PC-9 (cell line): Measurements from ENCODE around the gene TTC39C. TPM values are rescaled to one million over a fixed set of nuclear protein-coding genes. Genes with fewer than 3 reads are reported as not detected.

ENCODE experiments used
- BruUV-seq: library from RNA; stranded (reverse); fragments of 400-500 nt; replicated peaks from 2 replicates; lab custom pipeline; 2021; lab: Mats Ljungman, UMichigan
- CTCF ChIA-PET: fragments of 300-600 bp; sonication (Branson Sonifier 250); formaldehyde crosslinking; loops from one replicate; lab custom pipeline; 2022; ENCODE audit warnings: antibody characterized with exemption; lab: Charles Lee
- POLR2A ChIA-PET: fragments of 300-600 bp; sonication (Branson Sonifier 250); formaldehyde crosslinking; loops from one replicate; lab custom pipeline; 2022; ENCODE audit warnings: antibody characterized with exemption; ENCODE audit not compliant: unreplicated experiment; lab: Charles Lee
- DNase-seq, 2 experiments: peaks; one replicate each; pipeline versions ENCODE4 v3.0.0 to v3.0.0-alpha.2; 2015 to 2022; ENCODE audit warnings: mixed read lengths in 1 of 2
- H2AFZ ChIP-seq: fragments of 200-600 bp; sonication (generic); 2 replicates; pipeline ENCODE4 v1.8.1; 2017; ENCODE audit warnings: antibody characterized with exemption
- H3F3A ChIP-seq: fragments of 200-600 bp; sonication (generic); 2 replicates; pipeline ENCODE4 v1.8.1; 2017; ENCODE audit warnings: antibody characterized with exemption, mild to moderate bottlenecking, low read depth; ENCODE audit not compliant: insufficient read depth
- H3K27ac ChIP-seq: fragments of 200-600 bp; sonication (generic); 2 replicates; pipeline ENCODE4 v1.6.1; 2016; ENCODE audit warnings: mixed run types
- H3K27me3 ChIP-seq: fragments of 200-600 bp; sonication (generic); 2 replicates; pipeline ENCODE4 v1.6.1; 2016; ENCODE audit warnings: low read depth, mixed run types; ENCODE audit not compliant: insufficient read depth
- H3K36me3 ChIP-seq: fragments of 200-600 bp; sonication (generic); 2 replicates; pipeline ENCODE4 v1.6.1; 2016; ENCODE audit warnings: low read depth, mixed run types
- H3K4me1 ChIP-seq: fragments of 200-600 bp; sonication (generic); replicated peaks from 2 replicates; pipeline ENCODE4 v1.6.1; 2016; ENCODE audit warnings: mixed run types; ENCODE audit not compliant: insufficient read depth
- H3K4me2 ChIP-seq: fragments of 200-600 bp; sonication (generic); 2 replicates; pipeline ENCODE4 v1.6.1; 2017; ENCODE audit warnings: mixed run types
- H3K4me3 ChIP-seq: fragments of 200-600 bp; sonication (generic); 2 replicates; pipeline ENCODE4 v1.6.1; 2016; ENCODE audit warnings: mixed run types
- H3K79me2 ChIP-seq: fragments of 200-600 bp; sonication (generic); 2 replicates; pipeline ENCODE4 v1.6.1; 2017; ENCODE audit warnings: low read depth, mixed run types
- H3K9me2 ChIP-seq: fragments of 200-600 bp; sonication (generic); 2 replicates; pipeline ENCODE4 v1.8.1; 2017; ENCODE audit warnings: mild to moderate bottlenecking; ENCODE audit not compliant: insufficient read depth
- H3K9me3 ChIP-seq: fragments of 200-600 bp; sonication (generic); 2 replicates; pipeline ENCODE4 v1.8.1; 2016; ENCODE audit warnings: low read depth; ENCODE audit not compliant: insufficient read depth
- H4K20me1 ChIP-seq: fragments of 200-600 bp; sonication (generic); 2 replicates; pipeline ENCODE4 v1.8.1; 2017; ENCODE audit not compliant: insufficient read depth
- EZH2 ChIP-seq: fragments of 200-600 bp; sonication (generic); IDR thresholded peaks from 2 replicates; pipeline ENCODE4 v1.8.0; 2017; ENCODE audit warnings: antibody characterized with exemption, low read depth
- intact Hi-C: fragments of 100-400 bp; cut with micrococcal nuclease; formaldehyde crosslinking; loops from one replicate; pipeline ENCODE4 v1.10.0; 2022; ENCODE audit not compliant: unreplicated experiment
- total RNA-seq: library from RNA; stranded (reverse); gene quantifications from 2 replicates; pipeline ENCODE4 v1.2.3, GENCODE V29; 2021
- TF ChIP-seq, protein P1 (sequence below): fragments of 200-600 bp; sonication (generic); conservative IDR thresholded peaks from 2 replicates; pipeline ENCODE4 v1.6.1; 2017; ENCODE audit warnings: mixed run types, antibody characterized with exemption, mild to moderate bottlenecking, moderate library complexity

The TTC39C gene
- total RNA-seq, 1 experiment from 2014 or later: 15.3 TPM

DNA sequence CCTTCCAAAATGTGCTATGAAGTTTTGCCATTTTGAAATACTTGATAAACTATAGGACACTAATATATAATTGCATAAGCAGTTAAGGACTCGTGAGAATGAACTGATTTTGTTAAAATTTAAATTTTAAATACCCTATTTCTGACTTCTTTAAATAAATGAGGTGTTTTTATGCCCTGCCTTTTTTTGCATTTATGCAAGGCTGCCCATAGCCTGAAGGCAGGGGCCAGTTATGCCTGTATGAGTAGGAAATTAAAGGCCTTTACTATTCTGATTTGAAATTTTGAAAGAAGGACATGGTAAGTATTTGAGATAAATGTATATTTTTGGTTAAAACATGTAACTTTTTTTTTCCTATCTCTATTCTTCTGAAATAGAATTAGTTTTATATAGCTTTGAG, 33.7 kb downstream of the TTC39C start:
- no TSS peak for BruUV-seq
- H3K4me3 ChIP-seq: no peak overlapping the region

DNA sequence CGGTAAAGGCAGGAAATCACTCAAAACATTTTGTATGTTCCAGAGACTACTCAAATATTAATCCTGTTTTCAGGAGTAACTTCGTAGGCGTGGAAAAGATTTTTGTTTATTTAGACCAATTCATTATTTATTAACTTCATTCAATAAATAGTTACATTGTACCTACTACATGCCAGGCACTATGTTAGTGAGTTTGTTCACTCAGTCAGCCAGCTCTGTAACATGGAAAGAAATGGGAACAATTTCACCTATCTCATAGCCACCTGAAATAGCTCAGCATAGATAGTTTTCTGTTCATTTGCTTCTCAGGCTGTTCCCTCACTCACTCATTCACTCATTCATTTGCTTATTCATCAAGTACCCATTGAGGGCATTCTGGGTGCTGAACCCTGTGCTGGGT, 34.6 kb downstream of the TTC39C start:
- H3K9me3 ChIP-seq: no peaks in the 10 kb centered on the region
- H3K4me3 ChIP-seq: no peak overlapping the region
- H3K4me1 ChIP-seq: peaks cover 18% of the 10 kb centered on the region
- TF ChIP-seq, protein P1, sequence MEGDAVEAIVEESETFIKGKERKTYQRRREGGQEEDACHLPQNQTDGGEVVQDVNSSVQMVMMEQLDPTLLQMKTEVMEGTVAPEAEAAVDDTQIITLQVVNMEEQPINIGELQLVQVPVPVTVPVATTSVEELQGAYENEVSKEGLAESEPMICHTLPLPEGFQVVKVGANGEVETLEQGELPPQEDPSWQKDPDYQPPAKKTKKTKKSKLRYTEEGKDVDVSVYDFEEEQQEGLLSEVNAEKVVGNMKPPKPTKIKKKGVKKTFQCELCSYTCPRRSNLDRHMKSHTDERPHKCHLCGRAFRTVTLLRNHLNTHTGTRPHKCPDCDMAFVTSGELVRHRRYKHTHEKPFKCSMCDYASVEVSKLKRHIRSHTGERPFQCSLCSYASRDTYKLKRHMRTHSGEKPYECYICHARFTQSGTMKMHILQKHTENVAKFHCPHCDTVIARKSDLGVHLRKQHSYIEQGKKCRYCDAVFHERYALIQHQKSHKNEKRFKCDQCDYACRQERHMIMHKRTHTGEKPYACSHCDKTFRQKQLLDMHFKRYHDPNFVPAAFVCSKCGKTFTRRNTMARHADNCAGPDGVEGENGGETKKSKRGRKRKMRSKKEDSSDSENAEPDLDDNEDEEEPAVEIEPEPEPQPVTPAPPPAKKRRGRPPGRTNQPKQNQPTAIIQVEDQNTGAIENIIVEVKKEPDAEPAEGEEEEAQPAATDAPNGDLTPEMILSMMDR: no peak
- no peak for TF ChIP-seq EZH2
- DNase-seq: no peak
- no peak overlapping the region for H2AFZ ChIP-seq
- no peaks in the 10 kb centered on the region for H3K36me3 ChIP-seq
- H3K9me2 ChIP-seq: no peaks in the 10 kb centered on the region
- BruUV-seq: no TSS peak
- H3F3A ChIP-seq: peaks cover 13% of the 10 kb centered on the region
- no peak overlapping the region for H3K4me2 ChIP-seq
- no peaks in the 10 kb centered on the region for H4K20me1 ChIP-seq
- ChIA-PET CTCF (no interaction called here), POLR2A (no interaction called here)
- intact Hi-C loops: no loop called here
- peaks cover 6% of the 10 kb centered on the region; the same call in 1 of the 2 replicates for H3K79me2 ChIP-seq
- no peak overlapping the region for H3K27ac ChIP-seq
- no peaks in the 10 kb centered on the region for H3K27me3 ChIP-seq

More for the DNA sequence above, 33.7 kb downstream of the TTC39C start:
- no peaks in the 10 kb centered on the region for H3K36me3 ChIP-seq
- H3K27me3 ChIP-seq: no peaks in the 10 kb centered on the region
- no peak overlapping the region for H3K27ac ChIP-seq
- H3F3A ChIP-seq: peaks cover 13% of the 10 kb centered on the region
- ChIA-PET POLR2A (no interaction called here), CTCF (no interaction called here)
- no peak for TF ChIP-seq EZH2
- TF ChIP-seq, protein P1: no peak
- no peaks in the 10 kb centered on the region for H4K20me1 ChIP-seq
- H3K79me2 ChIP-seq: peaks cover 6% of the 10 kb centered on the region; the same call in 1 of the 2 replicates
- DNase-seq: no peak
- peaks cover 18% of the 10 kb centered on the region for H3K4me1 ChIP-seq
- H2AFZ ChIP-seq: no peak overlapping the region
- intact Hi-C loops: no loop called here
- H3K9me3 ChIP-seq: no peaks in the 10 kb centered on the region
- no peak overlapping the region for H3K4me2 ChIP-seq
- no peaks in the 10 kb centered on the region for H3K9me2 ChIP-seq

DNA sequence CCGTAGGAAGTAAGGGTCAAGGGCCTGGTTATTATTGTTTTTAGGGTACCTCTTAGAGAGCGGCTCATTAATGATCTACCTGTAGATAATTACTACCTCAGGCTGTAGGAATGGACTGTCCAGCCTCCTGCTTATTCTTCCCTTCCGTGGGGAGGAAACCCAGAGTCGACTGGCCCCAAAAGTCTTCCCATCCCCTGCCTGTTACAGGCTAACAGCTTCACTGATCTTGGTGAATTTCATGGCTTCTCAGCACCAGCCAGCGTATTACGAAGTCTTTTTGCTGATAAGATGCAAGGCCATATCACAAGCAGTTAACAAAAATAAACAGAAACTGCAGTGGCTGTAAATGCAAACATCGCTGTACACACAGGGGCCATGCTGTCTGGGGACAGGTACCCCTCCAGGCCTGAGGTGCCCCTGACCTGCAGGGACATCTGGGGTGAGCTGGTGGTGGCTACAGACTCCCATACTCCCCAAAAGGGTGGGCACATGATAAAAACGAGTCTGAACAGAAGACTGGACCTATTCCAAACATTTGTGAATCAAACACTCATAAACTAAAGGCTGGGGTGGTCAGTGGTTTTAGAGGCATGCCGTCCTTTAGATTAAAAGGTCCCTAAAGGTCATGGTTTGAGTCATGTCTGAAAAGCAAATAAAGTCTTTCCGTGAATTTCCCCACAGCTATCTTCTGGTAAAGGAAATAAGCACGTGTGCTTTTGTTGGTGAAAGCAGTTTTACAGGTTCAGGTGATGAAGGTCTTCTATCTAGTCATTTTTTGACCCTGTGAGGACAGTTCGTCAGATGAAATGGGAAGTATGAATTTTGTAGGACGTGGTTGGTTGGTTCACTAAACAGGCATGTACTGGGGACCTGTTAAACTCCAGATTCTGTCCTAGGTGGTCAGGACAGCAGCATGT, 36.7 kb downstream of the TTC39C start:
- ChIA-PET CTCF (no interaction called here), POLR2A (no interaction called here)
- H3K27ac ChIP-seq: peak overlapping the region; percentile 21; the same call in 1 of the 2 replicates
- peaks cover 13% of the 10 kb centered on the region for H3F3A ChIP-seq
- no peaks in the 10 kb centered on the region for H3K27me3 ChIP-seq
- intact Hi-C loops: no loop called here
- H3K4me2 ChIP-seq: peak overlapping the region; percentile 64
- BruUV-seq: no TSS peak
- peak; percentile 5 to 77 for DNase-seq
- H3K9me3 ChIP-seq: no peaks in the 10 kb centered on the region
- peaks cover 6% of the 10 kb centered on the region; the same call in 1 of the 2 replicates for H3K79me2 ChIP-seq
- no peak for TF ChIP-seq EZH2
- TF ChIP-seq, protein P1: no peak
- H3K4me3 ChIP-seq: no peak overlapping the region
- no peaks in the 10 kb centered on the region for H3K9me2 ChIP-seq
- peaks cover 18% of the 10 kb centered on the region for H3K4me1 ChIP-seq
- H2AFZ ChIP-seq: no peak overlapping the region
- H4K20me1 ChIP-seq: no peaks in the 10 kb centered on the region
- H3K36me3 ChIP-seq: no peaks in the 10 kb centered on the region
